HG02840 (cell line): Measurements from ENCODE around the gene ZMIZ1.
A peak's percentile ranks its signal among the peaks of the same experiment; 100 is the strongest.

Source experiments
- ATAC-seq: cut with Tn5 transposase; IDR thresholded peaks from one replicate; pipeline ENCODE4 v1.9.1; 2021; ENCODE audit warnings: mild to moderate bottlenecking, moderate library complexity, moderate number of reproducible peaks; ENCODE audit not compliant: unreplicated experiment, low FRiP score

ZMIZ1 gene

GRCh38 chr10:79238606-79239005 is 169.8 kb downstream of the ZMIZ1 start:
- no peak for ATAC-seq

GRCh38 chr10:79239275-79239779 is 170.6 kb downstream of the ZMIZ1 start:
- no peak for ATAC-seq

GRCh38 chr10:79239924-79240581 is 171.3 kb downstream of the ZMIZ1 start:
- ATAC-seq, result no peak

GRCh38 chr10:79241629-79241989 is 172.8 kb downstream of the ZMIZ1 start:
- no peak for ATAC-seq

- no peak for ATAC-seq
Observed at GRCh38 chr10:79241990-79242619, 173.3 kb downstream of the ZMIZ1 start.

GRCh38 chr10:79242620-79243152 is 173.9 kb downstream of the ZMIZ1 start:
- ATAC-seq, result peak; percentile 14

GRCh38 chr10:79243181-79244067 is 174.7 kb downstream of the ZMIZ1 start:
- peak; percentile 45 for ATAC-seq

GRCh38 chr10:79244068-79244442 is 175.3 kb downstream of the ZMIZ1 start:
- no peak for ATAC-seq

GRCh38 chr10:79244841-79245504 is 176.2 kb downstream of the ZMIZ1 start:
- no peak for ATAC-seq

- ATAC-seq, result no peak
Observed at GRCh38 chr10:79245539-79246208, 176.9 kb downstream of the ZMIZ1 start.

- no peak for ATAC-seq
Observed at GRCh38 chr10:79246209-79246581, 177.4 kb downstream of the ZMIZ1 start.

GRCh38 chr10:79246606-79247275 is 178.0 kb downstream of the ZMIZ1 start:
- no peak for ATAC-seq

GRCh38 chr10:79247373-79248137 is 178.8 kb downstream of the ZMIZ1 start:
- ATAC-seq, result no peak

- ATAC-seq, result no peak
Observed at GRCh38 chr10:79248341-79249185, 179.8 kb downstream of the ZMIZ1 start.

- peak; percentile 59 for ATAC-seq
Observed at GRCh38 chr10:79249186-79250121, 180.7 kb downstream of the ZMIZ1 start.

- no peak for ATAC-seq
Observed at GRCh38 chr10:79250259-79250658, 181.5 kb downstream of the ZMIZ1 start.

GRCh38 chr10:79252450-79252849 is 183.7 kb downstream of the ZMIZ1 start:
- no peak for ATAC-seq
